ENCODE data around the gene STEAP1. TPM values are rescaled to one million over a fixed set of nuclear protein-coding genes. Genes with fewer than 3 reads are reported as not detected.

Gene STEAP1
- total RNA-seq, 1 experiment from 2014 or later, result 4.1 TPM

- Histone ChIP-seq H3K56ac (ENCODE audit: insufficient read length, low read depth, low read length) (no peak within 1 kb of the TSS), H3K27me3 (ENCODE audit: insufficient read depth, low read length) (no peaks in the 10 kb centered on the region), H3K4me1 (ENCODE audit: insufficient read depth, low read length) (peaks cover 10% of the 10 kb centered on the region), H2AFZ (ENCODE audit: low read length) (peak within 1 kb of the TSS; percentile 14), H2AK5ac (ENCODE audit: insufficient read length, low read length) (peak within 1 kb of the TSS; percentile 37), H4K8ac (replicated peaks; ENCODE audit: insufficient read length, low read depth, low read length) (no peak within 1 kb of the TSS), H4K5ac (ENCODE audit: insufficient read length, low read depth, low read length) (no peak within 1 kb of the TSS), H3T11ph (ENCODE audit: low read length) (no peak within 1 kb of the TSS), H2BK120ac (ENCODE audit: low read depth, low read length, poor library complexity, severe bottlenecking) (peak within 1 kb of the TSS; percentile 10), H3K79me2 (ENCODE audit: insufficient read depth, low read length) (peaks cover 4% of the 10 kb centered on the region; the same call in 1 of the 2 replicates), H2BK5ac (ENCODE audit: insufficient read length, low read length) (no peak within 1 kb of the TSS), H4K20me1 (ENCODE audit: control insufficient read depth, insufficient read depth, insufficient read length) (no peaks in the 10 kb centered on the region), H3K18ac (ENCODE audit: insufficient read length, low read depth, low read length) (peak within 1 kb of the TSS; percentile 90), H2BK20ac (ENCODE audit: low read depth, low read length, poor library complexity, severe bottlenecking) (no peak within 1 kb of the TSS), H3K14ac (ENCODE audit: insufficient read depth, low read length) (peak within 1 kb of the TSS; percentile 78), H3K79me1 (ENCODE audit: insufficient read depth, low read depth, low read length, poor library complexity, severe bottlenecking) (no peaks in the 10 kb centered on the region), H3K4me2 (ENCODE audit: insufficient read depth, insufficient read length, low read length) (peak within 1 kb of the TSS; percentile 92), H3K9ac (ENCODE audit: extremely low read depth, insufficient read length, low read length) (peak within 1 kb of the TSS; percentile 65), H2BK15ac (ENCODE audit: low read depth, low read length) (no peak within 1 kb of the TSS), H3K23me2 (ENCODE audit: insufficient read length, low read depth, low read length, poor library complexity, severe bottlenecking) (peaks cover 13% of the 10 kb centered on the region), H3K27ac (ENCODE audit: insufficient read length, low read depth, low read length) (no peak within 1 kb of the TSS), H3K4ac (ENCODE audit: low read depth, low read length) (no peak within 1 kb of the TSS), H4K91ac (ENCODE audit: insufficient read length, low read depth, low read length) (no peak within 1 kb of the TSS), H3K23ac (ENCODE audit: insufficient read length, low read depth, low read length) (no peak within 1 kb of the TSS), H2BK12ac (ENCODE audit: insufficient read length, low read depth, low read length) (no peak within 1 kb of the TSS), H3K9me3 (ENCODE audit: control insufficient read depth, low read depth, low read length) (no peaks in the 10 kb centered on the region)
- peaks cover 14 to 25% of the 10 kb centered on the region in 2 experiments for H3K4me1 Mint-ChIP-seq
- peaks cover 0 to 5% (median 3%) of the 10 kb centered on the region in 3 experiments; a peak in 3 of 7 replicates for H3K36me3 Mint-ChIP-seq (ENCODE audit: insufficient read depth in 1 of 3, low read depth in 3 of 3)
- DNase-seq, result peak; percentile 92
- H3K27ac Mint-ChIP-seq, result peak within 1 kb of the TSS; percentile 26 to 94 (median 51)
- H3K9me3 Mint-ChIP-seq, result no peaks in the 10 kb centered on the region
- peaks cover 7% of the 10 kb centered on the region; the same call in 1 of the 2 replicates for H3K27me3 Mint-ChIP-seq (ENCODE audit: low read depth)
- H3K4me3 Mint-ChIP-seq, result no peak within 1 kb of the TSS
- WGBS (ENCODE audit: extremely low coverage, insufficient read length, low lambda C conversion rate), result no CpG with 5 or more reads among the region's 73 CpGs
- TF ChIP-seq, protein P1, sequence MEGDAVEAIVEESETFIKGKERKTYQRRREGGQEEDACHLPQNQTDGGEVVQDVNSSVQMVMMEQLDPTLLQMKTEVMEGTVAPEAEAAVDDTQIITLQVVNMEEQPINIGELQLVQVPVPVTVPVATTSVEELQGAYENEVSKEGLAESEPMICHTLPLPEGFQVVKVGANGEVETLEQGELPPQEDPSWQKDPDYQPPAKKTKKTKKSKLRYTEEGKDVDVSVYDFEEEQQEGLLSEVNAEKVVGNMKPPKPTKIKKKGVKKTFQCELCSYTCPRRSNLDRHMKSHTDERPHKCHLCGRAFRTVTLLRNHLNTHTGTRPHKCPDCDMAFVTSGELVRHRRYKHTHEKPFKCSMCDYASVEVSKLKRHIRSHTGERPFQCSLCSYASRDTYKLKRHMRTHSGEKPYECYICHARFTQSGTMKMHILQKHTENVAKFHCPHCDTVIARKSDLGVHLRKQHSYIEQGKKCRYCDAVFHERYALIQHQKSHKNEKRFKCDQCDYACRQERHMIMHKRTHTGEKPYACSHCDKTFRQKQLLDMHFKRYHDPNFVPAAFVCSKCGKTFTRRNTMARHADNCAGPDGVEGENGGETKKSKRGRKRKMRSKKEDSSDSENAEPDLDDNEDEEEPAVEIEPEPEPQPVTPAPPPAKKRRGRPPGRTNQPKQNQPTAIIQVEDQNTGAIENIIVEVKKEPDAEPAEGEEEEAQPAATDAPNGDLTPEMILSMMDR (conservative IDR thresholded peaks at IDR 0.05), result peak; percentile 73
Measured at GRCh38 chr7:90211391-90212148, 57.3 kb downstream of the STEAP1 start, which contains the start of gene STEAP2. TSS of gene STEAP2 (plus strand) at chr7:90211740. CDS start at chr7:90225083, 13,343 bp downstream.

Data from H9 (cell line).